Panc1 (cell line): ENCODE measurements around the gene ARHGAP11A.

ENCODE experiments used
- CTCF ChIP-seq: fragments of 450-650 bp; IDR thresholded peaks from 2 replicates; pipeline ENCODE4 v1.5.1; 2017; ENCODE audit warnings: mild to moderate bottlenecking
- POLR2AphosphoS5 ChIP-seq: IDR thresholded peaks from 2 replicates; pipeline ENCODE4 v1.6.1; 2012; ENCODE audit warnings: mild to moderate bottlenecking, low read depth, low read length, moderate library complexity
- REST ChIP-seq, 2 experiments: IDR thresholded peaks; 2 replicates each; pipeline ENCODE4 v1.6.1; 2011 to 2012; ENCODE audit warnings: low read depth in 2 of 2, control low read depth in 1 of 2, low read length in 1 of 2, mild to moderate bottlenecking in 1 of 2, moderate library complexity in 1 of 2; ENCODE audit not compliant: insufficient read depth in 1 of 2
- SIN3A ChIP-seq: IDR thresholded peaks from 2 replicates; pipeline ENCODE4 v1.6.1; 2012; ENCODE audit warnings: low read depth, mild to moderate bottlenecking, low read length, moderate library complexity, borderline replicate concordance; ENCODE audit not compliant: insufficient read depth

- TF ChIP-seq CTCF (no peak), POLR2AphosphoS5 (no peak), REST (IDR thresholded peaks at IDR 0.05; ENCODE audit: insufficient read depth in 1 of 2, low read depth in 2 of 2, low read length in 1 of 2) (no peak), SIN3A (no peak)
Measured at GRCh38 chr15:32646291-32646690, 31.0 kb downstream of the ARHGAP11A start.
